Activated CD4-positive, alpha-beta T cell treated with anti-CD3 and anti-CD28 coated beads for 24 hours (primary cell): ENCODE data around the gene IFI27.
"Not testable (repeated sequence)": the region's sequence is repeated elsewhere in the genome, so short reads cannot be mapped to it uniquely, and the experiment has no call there.

ENCODE experiments used
- DNase-seq, 2 donors: peaks; one replicate each; pipeline ENCODE4 v3.0.0-alpha.2; 2020; ENCODE audit warnings: low read depth in 2 of 2

The IFI27 gene

GRCh38 chr14:94156143-94156542 lies 45.6 kb downstream of the IFI27 start:
- not testable (repeated sequence) for DNase-seq

GRCh38 chr14:94157197-94157596 lies 46.7 kb downstream of the IFI27 start:
- no peak for DNase-seq

GRCh38 chr14:94158239-94158883 lies 47.8 kb downstream of the IFI27 start:
- no peak for DNase-seq

GRCh38 chr14:94161058-94161457 lies 50.5 kb downstream of the IFI27 start:
- no peak for DNase-seq

GRCh38 chr14:94161981-94162380 lies 51.4 kb downstream of the IFI27 start:
- DNase-seq = no peak

- no peak for DNase-seq
These were observed 51.9 kb downstream of the IFI27 start for GRCh38 chr14:94162466-94162865.

- no peak for DNase-seq
These were observed 53.3 kb downstream of the IFI27 start for GRCh38 chr14:94163796-94164195.

- DNase-seq = peak in 1 of 2 donors; percentile 38
These were observed 54.3 kb downstream of the IFI27 start for GRCh38 chr14:94164685-94165431.

GRCh38 chr14:94165744-94166143 lies 55.2 kb downstream of the IFI27 start:
- no peak for DNase-seq
